ENCODE results near the gene TPM2. TPM values are rescaled to one million over a fixed set of nuclear protein-coding genes. Genes with fewer than 3 reads are reported as not detected.

Gene TPM2
- total and polyA plus RNA-seq, 9 of the 15 experiments (the other 6 are each of a cell fraction or from before 2014, with no cell fraction given): 0.28 to 16.1 (median 4.5) TPM

- Histone ChIP-seq H3K9ac (ENCODE audit: insufficient read depth in 1 of 2, low read depth in 2 of 2, low read length in 2 of 2) (peak overlapping the region; percentile 86 to 96), H3K79me2 (ENCODE audit: control insufficient read depth, insufficient read depth, low read length) (peaks cover 16% of the 10 kb centered on the region), H3K9me1 (ENCODE audit: control insufficient read depth, insufficient read depth, low read length) (no peaks in the 10 kb centered on the region), H3K27ac (ENCODE audit: extremely low read depth, low read depth, low read length) (peak overlapping the region; percentile 98), H3K4me2 (ENCODE audit: insufficient read depth, low read length) (peak overlapping the region; percentile 96), H2AFZ (ENCODE audit: low read depth, low read length) (peak overlapping the region; percentile 93; the same call in 1 of the 2 replicates), H3K36me3 (ENCODE audit: control insufficient read depth, insufficient read depth, low read length) (peaks cover 36% of the 10 kb centered on the region; the same call in 2 of the 3 replicates), H3K9me3 (replicated peaks; ENCODE audit: control insufficient read depth, insufficient read depth, low read depth, low read length) (no peaks in the 10 kb centered on the region), H3K27me3 (ENCODE audit: control insufficient read depth in 2 of 2, insufficient read depth in 2 of 2, low read length in 2 of 2) (no peaks in the 10 kb centered on the region), H3K4me1 (replicated peaks in 1 of 2; ENCODE audit: control insufficient read depth in 2 of 2, insufficient read depth in 2 of 2, low read length in 2 of 2) (peaks cover 14 to 31% of the 10 kb centered on the region in 2 experiments), H4K20me1 (replicated peaks; ENCODE audit: control insufficient read depth, insufficient read depth, low read length) (no peaks in the 10 kb centered on the region), H3K4me3 (peak overlapping the region; percentile 89)
- TF ChIP-seq ZNF644 (tag; IDR thresholded peaks at IDR 0.05; ENCODE audit: low read depth) (no peak), FUS (optimal IDR thresholded peaks at IDR 0.05; ENCODE audit: low read depth, low read length) (no peak), GTF3C2 (IDR thresholded peaks at IDR 0.05; ENCODE audit: borderline replicate concordance, extremely low read depth, insufficient read length) (peak; percentile 24)
- WGBS (ENCODE audit: insufficient coverage, low coverage, missing lambda C conversion rate): 4% methylated on average over 2 of the region's 2 CpGs
- CTCF ChIA-PET (ENCODE audit: low intra/inter-chr PET ratio): no interaction called here
- POLR2A ChIA-PET: interaction anchor here (1.0 to 1.3 kb wide), 3 partner anchors 21 to 543 kb away, joined by 3 to 8 read pairs (median 5); partner anchors contain the start of gene ATOSB
- intact Hi-C loops (cut with micrococcal nuclease) (loop anchor here (5.0 kb wide), 1 partner anchor 38 kb away; no protein-coding TSS in a partner anchor), in situ Hi-C loops (cut with MboI) (no loop called here)
- BruUV-seq (replicated peaks): no TSS peak
- no peak for FAIRE-seq
- peak; percentile 1; the same call in 1 of the 3 replicates for ATAC-seq
- peak in 1 of 4 experiments; percentile 27 for DNase-seq (ENCODE audit: extremely low read depth in 1 of 4, low spot score in 3 of 4)
Observed at GRCh38 chr9:35658968-35659220, 30.8 kb downstream of the TPM2 start.
